GM06990 (cell line): Measurements from ENCODE around the gene INPP5B.

Source experiments
- DNase-seq: peaks from one replicate; pipeline ENCODE4 v3.0.0-alpha.2; 2011; ENCODE audit not compliant: insufficient read length; ENCODE audit errors: extremely low read depth
- H3K27me3 ChIP-seq: replicated peaks from 2 replicates; pipeline ENCODE4 v1.6.0; 2011; ENCODE audit warnings: low read length; ENCODE audit not compliant: control insufficient read depth, insufficient read depth
- H3K36me3 ChIP-seq: 2 replicates; pipeline ENCODE4 v1.5.1; 2011; ENCODE audit warnings: low read length; ENCODE audit not compliant: control insufficient read depth, insufficient read depth
- H3K4me3 ChIP-seq: replicated peaks from 2 replicates; pipeline ENCODE4 v1.5.1; 2011; ENCODE audit warnings: low read depth, mild to moderate bottlenecking, control low read depth, low read length
- TF ChIP-seq, protein P1 (sequence below): IDR thresholded peaks from 2 replicates; pipeline ENCODE4 v1.5.1; 2011; ENCODE audit warnings: low read length, control low read depth, mild to moderate bottlenecking, inconsistent platforms; ENCODE audit not compliant: insufficient read depth, poor library complexity, severe bottlenecking

Gene INPP5B

DNA sequence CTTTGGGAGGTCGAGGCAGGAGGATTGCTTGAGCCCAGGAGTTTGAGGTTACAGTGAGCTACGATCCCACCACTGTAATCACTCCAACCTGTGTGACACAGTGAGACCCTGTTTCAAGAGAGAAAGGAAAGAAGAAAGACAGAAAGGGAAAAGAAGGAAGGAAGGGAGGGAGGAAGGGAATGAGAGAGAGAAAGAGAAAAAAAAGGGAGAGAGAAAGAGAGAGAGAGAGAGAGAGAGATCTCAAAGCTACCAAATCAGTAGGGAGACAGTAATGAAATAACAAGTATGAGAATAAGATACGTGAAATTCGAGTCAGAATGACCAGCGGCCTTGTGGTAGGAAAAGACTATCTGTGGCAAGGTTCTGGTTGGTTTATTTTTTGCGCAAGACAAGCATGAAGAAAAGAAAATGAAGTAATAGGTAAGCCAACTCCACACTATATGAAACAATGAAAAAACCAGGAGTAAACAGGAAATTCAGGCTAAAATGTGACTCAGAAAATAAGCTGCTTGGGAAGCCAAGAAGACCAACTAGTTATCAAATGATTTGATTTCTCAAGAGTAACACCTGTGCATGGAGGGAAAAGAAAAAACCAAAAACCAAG is 96.4 kb downstream of the INPP5B start:
- no peaks in the 10 kb centered on the region for H3K27me3 ChIP-seq
- H3K4me3 ChIP-seq, result no peak overlapping the region
- no peak for DNase-seq
- TF ChIP-seq, protein P1, sequence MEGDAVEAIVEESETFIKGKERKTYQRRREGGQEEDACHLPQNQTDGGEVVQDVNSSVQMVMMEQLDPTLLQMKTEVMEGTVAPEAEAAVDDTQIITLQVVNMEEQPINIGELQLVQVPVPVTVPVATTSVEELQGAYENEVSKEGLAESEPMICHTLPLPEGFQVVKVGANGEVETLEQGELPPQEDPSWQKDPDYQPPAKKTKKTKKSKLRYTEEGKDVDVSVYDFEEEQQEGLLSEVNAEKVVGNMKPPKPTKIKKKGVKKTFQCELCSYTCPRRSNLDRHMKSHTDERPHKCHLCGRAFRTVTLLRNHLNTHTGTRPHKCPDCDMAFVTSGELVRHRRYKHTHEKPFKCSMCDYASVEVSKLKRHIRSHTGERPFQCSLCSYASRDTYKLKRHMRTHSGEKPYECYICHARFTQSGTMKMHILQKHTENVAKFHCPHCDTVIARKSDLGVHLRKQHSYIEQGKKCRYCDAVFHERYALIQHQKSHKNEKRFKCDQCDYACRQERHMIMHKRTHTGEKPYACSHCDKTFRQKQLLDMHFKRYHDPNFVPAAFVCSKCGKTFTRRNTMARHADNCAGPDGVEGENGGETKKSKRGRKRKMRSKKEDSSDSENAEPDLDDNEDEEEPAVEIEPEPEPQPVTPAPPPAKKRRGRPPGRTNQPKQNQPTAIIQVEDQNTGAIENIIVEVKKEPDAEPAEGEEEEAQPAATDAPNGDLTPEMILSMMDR, result no peak
- H3K36me3 ChIP-seq, result peaks cover 6% of the 10 kb centered on the region

GRCh38 chr1:37849480-37849879 is 97.4 kb downstream of the INPP5B start:
- H3K36me3 ChIP-seq, result peaks cover 6% of the 10 kb centered on the region

GRCh38 chr1:37846647-37847339 is 100.1 kb downstream of the INPP5B start:
- Histone ChIP-seq H3K4me3 (peak overlapping the region; percentile 4; the same call in 1 of the 2 replicates), H3K27me3 (no peaks in the 10 kb centered on the region), H3K36me3 (peaks cover 3% of the 10 kb centered on the region)
- TF ChIP-seq, protein P1, result no peak
- DNase-seq, result no peak

More at GRCh38 chr1:37849480-37849879, 97.4 kb downstream of the INPP5B start:
- Histone ChIP-seq H3K4me3 (no peak overlapping the region), H3K27me3 (no peaks in the 10 kb centered on the region)
- DNase-seq, result no peak
- TF ChIP-seq, protein P1, result no peak

GRCh38 chr1:37845786-37846185 is 101.1 kb downstream of the INPP5B start:
- no peak overlapping the region for H3K4me3 ChIP-seq
- H3K36me3 ChIP-seq, result peaks cover 5% of the 10 kb centered on the region
- no peak for DNase-seq
- H3K27me3 ChIP-seq, result no peaks in the 10 kb centered on the region
- TF ChIP-seq, protein P1, result no peak

- Histone ChIP-seq H3K4me3 (no peak overlapping the region), H3K27me3 (no peaks in the 10 kb centered on the region), H3K36me3 (peaks cover 5% of the 10 kb centered on the region)
- TF ChIP-seq, protein P1, result no peak
- DNase-seq, result no peak
Measured at GRCh38 chr1:37845049-37845646, 101.7 kb downstream of the INPP5B start.
